Left lung (tissue), 10 donors: ENCODE measurements around the gene MAGI1. TPM values are rescaled to one million over a fixed set of nuclear protein-coding genes. Genes with fewer than 3 reads are reported as not detected.

Source experiments
- ATAC-seq: fragments of 200-7000 bp; cut with Tn5 transposase; one replicate; pipeline ENCODE4 v1.9.1; 2020; ENCODE audit warnings: moderate library complexity
- DNase-seq, 4 donors: peaks; one replicate each; pipeline ENCODE4 v3.0.0-alpha.2; 2013 to 2020
- H3K27ac ChIP-seq, 2 donors: fragments of 200-600 bp; sonication (generic) in 1 of 2; one replicate each; pipeline versions ENCODE4 v1.5.0 to v1.8.0; 2020 to 2021
- H3K27me3 ChIP-seq, 2 donors: fragments of 200-600 bp; sonication (generic) in 1 of 2; one replicate each; pipeline versions ENCODE4 v1.5.0 to v1.8.0; 2020 to 2021
- H3K36me3 ChIP-seq, 2 donors: fragments of 200-600 bp; sonication (generic) in 1 of 2; one replicate each; pipeline versions ENCODE4 v1.5.0 to v1.8.0; 2020 to 2021
- H3K4me1 ChIP-seq, 2 donors: fragments of 200-600 bp; one replicate each; pipeline ENCODE4 v1.8.0; 2021
- H3K4me3 ChIP-seq, 2 donors: fragments of 200-600 bp; sonication (generic) in 1 of 2; one replicate each; pipeline versions ENCODE4 v1.5.0 to v1.8.0; 2020 to 2021; ENCODE audit warnings: mild to moderate bottlenecking in 1 of 2
- H3K9me3 ChIP-seq, 2 donors: fragments of 200-600 bp; sonication (generic) in 1 of 2; one replicate each; pipeline versions ENCODE4 v1.5.0 to v1.8.0; 2020 to 2021
- intact Hi-C, 2 donors: fragments of 100-400 bp; cut with DNase I; formaldehyde crosslinking; loops; one replicate each; pipeline versions ENCODE4 v1.11.2 to v1.14.2; 2022
- polyA plus RNA-seq, 6 donors: library from polyadenylated mRNA; unstranded; fragments of 120-200 nt; gene quantifications; one replicate each; pipeline ENCODE4 v1.2.1, GENCODE V29; 2013; ENCODE audit not compliant: insufficient read length in 6 of 6
- total RNA-seq, 2 donors: library from RNA; stranded (reverse); fragmentation: NEBNext Ultra II Directional; extraction: Animal tissue kit (Norgen Biotek cat#: 25700); gene quantifications; one replicate each; pipeline ENCODE4 v1.2.1, GENCODE V29; 2021
- TF ChIP-seq, protein P1 (sequence below), 2 donors: fragments of 200-600 bp; sonication (generic) in 1 of 2; IDR thresholded peaks; one replicate each; pipeline versions ENCODE4 v1.5.0 to v1.8.0; 2021; ENCODE audit warnings: antibody characterized with exemption in 2 of 2
- donor health status: DM: no; HTN: yes; CAD: no.
- donor health status: DM: no; HTN: no; CAD: no.

The MAGI1 gene
- total and polyA plus RNA-seq, 8 donors = 25.4 to 32.0 (median 28.7) TPM

DNA sequence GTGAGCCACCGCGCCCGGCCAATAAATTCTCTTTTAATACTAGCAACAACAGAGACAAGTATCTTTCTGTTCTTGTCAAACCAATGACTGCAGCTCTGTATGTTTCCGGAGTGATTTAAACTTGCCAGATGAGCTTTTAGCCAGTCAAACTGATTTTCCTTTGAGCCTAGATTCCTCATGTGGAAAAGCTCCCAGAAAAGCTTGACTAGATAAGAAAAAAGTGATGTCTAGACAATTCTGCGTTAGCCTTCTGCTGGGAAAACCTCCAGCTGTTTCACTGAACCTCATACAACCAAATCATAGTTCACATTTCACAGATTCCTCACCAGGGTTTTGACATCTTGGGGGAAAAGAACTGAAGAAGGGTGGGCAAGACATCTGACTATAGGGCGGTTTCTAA, 78.6 kb downstream of the MAGI1 start:
- Histone ChIP-seq H3K27ac (no peak overlapping the region), H3K9me3 (no peaks in the 10 kb centered on the region), H3K4me1 (peaks cover 3 to 27% of the 10 kb centered on the region in 2 donors), H3K4me3 (no peak overlapping the region), H3K36me3 (no peaks in the 10 kb centered on the region), H3K27me3 (no peaks in the 10 kb centered on the region)
- intact Hi-C loops = no loop called here
- ATAC-seq (no peak), DNase-seq (no peak)
- TF ChIP-seq, protein P1, sequence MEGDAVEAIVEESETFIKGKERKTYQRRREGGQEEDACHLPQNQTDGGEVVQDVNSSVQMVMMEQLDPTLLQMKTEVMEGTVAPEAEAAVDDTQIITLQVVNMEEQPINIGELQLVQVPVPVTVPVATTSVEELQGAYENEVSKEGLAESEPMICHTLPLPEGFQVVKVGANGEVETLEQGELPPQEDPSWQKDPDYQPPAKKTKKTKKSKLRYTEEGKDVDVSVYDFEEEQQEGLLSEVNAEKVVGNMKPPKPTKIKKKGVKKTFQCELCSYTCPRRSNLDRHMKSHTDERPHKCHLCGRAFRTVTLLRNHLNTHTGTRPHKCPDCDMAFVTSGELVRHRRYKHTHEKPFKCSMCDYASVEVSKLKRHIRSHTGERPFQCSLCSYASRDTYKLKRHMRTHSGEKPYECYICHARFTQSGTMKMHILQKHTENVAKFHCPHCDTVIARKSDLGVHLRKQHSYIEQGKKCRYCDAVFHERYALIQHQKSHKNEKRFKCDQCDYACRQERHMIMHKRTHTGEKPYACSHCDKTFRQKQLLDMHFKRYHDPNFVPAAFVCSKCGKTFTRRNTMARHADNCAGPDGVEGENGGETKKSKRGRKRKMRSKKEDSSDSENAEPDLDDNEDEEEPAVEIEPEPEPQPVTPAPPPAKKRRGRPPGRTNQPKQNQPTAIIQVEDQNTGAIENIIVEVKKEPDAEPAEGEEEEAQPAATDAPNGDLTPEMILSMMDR (IDR thresholded peaks at IDR 0.05) = no peak

DNA sequence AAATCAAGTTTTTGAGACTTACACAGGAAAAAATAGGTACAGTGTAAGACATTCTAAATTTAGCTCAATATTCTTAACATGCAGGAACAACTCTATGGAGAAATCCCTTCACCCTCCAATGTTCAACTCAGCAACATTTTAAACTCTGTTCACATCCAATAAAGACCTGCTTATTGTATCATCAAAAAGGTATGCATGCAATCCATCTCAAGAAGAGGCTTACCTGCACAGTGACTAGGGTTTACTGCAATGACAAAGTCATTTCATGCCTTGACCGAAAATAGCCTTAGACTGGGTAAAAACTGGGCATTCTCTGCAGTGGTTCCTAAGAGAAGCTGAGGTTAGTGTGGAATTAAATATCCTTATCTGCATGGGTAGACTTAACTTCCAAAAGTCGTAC, 80.5 kb downstream of the MAGI1 start:
- Histone ChIP-seq H3K27ac (no peak overlapping the region), H3K36me3 (no peaks in the 10 kb centered on the region), H3K4me3 (no peak overlapping the region), H3K9me3 (no peaks in the 10 kb centered on the region), H3K27me3 (no peaks in the 10 kb centered on the region), H3K4me1 (peaks cover 18 to 21% of the 10 kb centered on the region in 2 donors)
- DNase-seq = no peak
- intact Hi-C loops = no loop called here
- peak; percentile 15 for ATAC-seq
- TF ChIP-seq, protein P1 (IDR thresholded peaks at IDR 0.05) = no peak

DNA sequence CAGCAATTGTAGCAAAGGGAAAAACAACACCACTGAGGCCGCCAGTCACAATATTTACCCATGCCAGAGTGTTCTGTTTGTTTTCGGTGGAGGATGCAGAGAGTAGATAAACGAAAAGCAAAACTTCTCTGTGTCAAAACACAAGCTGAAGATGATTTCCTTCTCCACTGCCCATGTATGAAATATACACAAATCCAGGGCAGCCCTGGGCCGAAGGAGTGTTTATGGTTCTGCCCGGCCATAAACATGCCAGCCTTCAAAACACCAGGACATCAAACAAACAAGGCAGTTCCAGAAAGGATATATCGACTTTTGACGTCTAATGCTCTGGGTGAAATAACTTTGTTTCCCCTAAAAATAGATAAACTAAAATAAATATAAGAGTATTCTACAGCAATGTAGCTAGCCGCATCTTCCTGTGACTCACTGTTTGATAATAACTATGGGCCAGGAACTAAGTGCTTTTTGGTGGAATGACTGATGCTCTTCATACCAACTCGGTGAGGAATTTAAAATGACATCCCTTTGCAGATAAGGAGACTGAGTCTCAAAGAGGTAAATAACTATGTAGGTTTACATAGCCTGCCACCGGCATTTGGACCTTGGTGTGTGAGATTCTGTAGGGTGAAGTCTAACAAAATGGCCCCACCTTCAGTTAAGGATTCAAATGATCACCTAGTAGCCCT, 82.8 kb downstream of the MAGI1 start:
- no peaks in the 10 kb centered on the region for H3K36me3 ChIP-seq
- no peaks in the 10 kb centered on the region for H3K27me3 ChIP-seq
- TF ChIP-seq, protein P1 (IDR thresholded peaks at IDR 0.05) = no peak
- intact Hi-C loops = no loop called here
- H3K4me1 ChIP-seq = peaks cover 18 to 23% of the 10 kb centered on the region in 2 donors
- DNase-seq (no peak), ATAC-seq (no peak)
- H3K27ac ChIP-seq = peak overlapping the region in 1 of 2 donors; percentile 7
- H3K4me3 ChIP-seq = no peak overlapping the region
- H3K9me3 ChIP-seq = no peaks in the 10 kb centered on the region

DNA sequence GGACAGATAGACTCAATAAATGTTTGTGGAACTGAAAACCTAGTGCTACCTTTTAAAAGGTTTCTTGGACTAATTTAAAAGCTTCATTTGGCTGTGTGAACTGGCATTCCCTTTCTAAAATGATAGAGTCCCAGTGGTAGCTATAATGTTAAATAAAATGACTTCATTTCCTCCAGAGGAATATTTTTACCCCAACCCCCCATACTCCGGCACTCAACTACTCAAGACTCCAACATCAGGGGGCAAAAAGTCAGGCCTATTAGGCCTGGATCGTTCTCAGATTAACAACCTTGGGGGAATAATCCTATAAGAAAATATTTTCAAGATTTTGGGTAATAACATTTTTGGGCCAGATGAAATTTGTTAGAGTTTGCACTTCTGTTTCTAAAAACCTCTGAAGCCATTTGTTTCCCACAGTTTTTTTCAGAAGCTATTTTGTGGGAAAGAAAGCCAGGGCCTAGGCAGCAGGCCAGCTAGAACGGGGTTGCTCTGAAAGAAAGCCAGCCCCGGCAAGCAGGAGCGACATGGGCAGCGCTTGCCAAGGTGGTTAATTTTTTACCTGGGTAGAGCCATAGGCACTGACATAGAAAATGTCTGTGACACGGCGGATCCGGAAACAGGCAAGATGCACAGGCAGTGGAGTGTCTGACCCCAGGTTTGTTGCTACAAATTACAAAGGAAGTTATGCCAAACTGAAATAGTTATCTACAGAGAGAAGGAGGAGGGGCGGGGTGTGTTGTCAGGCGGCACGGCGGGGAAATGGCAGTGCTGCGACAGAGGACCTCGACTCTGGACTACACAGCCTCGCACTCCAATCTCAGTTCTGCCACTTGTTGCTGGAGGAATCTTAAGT, 84.6 kb downstream of the MAGI1 start:
- intact Hi-C loops = no loop called here
- Histone ChIP-seq H3K27ac (peak overlapping the region; percentile 81 to 84), H3K9me3 (no peaks in the 10 kb centered on the region), H3K36me3 (no peaks in the 10 kb centered on the region), H3K4me1 (peaks cover 18 to 22% of the 10 kb centered on the region in 2 donors), H3K27me3 (no peaks in the 10 kb centered on the region), H3K4me3 (no peak overlapping the region)
- DNase-seq (peak in 3 of 4 donors; percentile 45 to 63 (median 54)), ATAC-seq (peak; percentile 63)
- TF ChIP-seq, protein P1 (IDR thresholded peaks at IDR 0.05) = no peak

DNA sequence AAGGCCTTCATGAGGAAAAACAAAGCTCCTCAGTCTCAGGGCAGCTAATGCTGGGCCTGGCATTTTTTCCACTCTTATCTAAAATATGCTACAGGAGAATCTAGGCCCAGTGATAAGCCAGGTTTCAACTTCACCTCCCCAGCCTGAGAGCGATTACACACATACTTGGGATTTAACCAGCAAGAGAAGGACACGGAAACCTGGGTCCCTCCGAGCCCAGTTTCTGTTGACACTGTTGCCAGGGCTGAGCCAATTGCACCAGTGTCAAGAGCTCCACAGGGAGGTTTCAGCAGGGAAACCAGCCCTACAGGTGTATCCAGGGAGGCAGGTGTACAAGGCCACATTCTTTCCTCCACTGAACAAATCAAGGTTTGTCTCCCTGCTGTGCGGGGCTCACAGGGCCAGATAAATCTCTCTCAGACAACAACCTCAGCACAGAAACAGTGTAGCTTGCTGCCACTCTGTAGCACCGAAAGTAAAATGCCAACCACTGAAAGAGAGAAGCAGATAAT, 85.4 kb downstream of the MAGI1 start:
- Histone ChIP-seq H3K27ac (peak overlapping the region; percentile 81 to 84), H3K27me3 (no peaks in the 10 kb centered on the region), H3K36me3 (no peaks in the 10 kb centered on the region), H3K4me3 (no peak overlapping the region), H3K9me3 (no peaks in the 10 kb centered on the region), H3K4me1 (peaks cover 18 to 28% of the 10 kb centered on the region in 2 donors)
- DNase-seq = peak; percentile 46 to 90 (median 82)
- intact Hi-C loops = no loop called here
- TF ChIP-seq, protein P1 (IDR thresholded peaks at IDR 0.05) = no peak
- peak; percentile 88 for ATAC-seq
